Measurements from ENCODE around the gene HOXC9. TPM values are rescaled to one million over a fixed set of nuclear protein-coding genes. Genes with fewer than 3 reads are reported as not detected.

The HOXC9 gene
- total RNA-seq, 2 donors from 2014 or later: not detected

DNA sequence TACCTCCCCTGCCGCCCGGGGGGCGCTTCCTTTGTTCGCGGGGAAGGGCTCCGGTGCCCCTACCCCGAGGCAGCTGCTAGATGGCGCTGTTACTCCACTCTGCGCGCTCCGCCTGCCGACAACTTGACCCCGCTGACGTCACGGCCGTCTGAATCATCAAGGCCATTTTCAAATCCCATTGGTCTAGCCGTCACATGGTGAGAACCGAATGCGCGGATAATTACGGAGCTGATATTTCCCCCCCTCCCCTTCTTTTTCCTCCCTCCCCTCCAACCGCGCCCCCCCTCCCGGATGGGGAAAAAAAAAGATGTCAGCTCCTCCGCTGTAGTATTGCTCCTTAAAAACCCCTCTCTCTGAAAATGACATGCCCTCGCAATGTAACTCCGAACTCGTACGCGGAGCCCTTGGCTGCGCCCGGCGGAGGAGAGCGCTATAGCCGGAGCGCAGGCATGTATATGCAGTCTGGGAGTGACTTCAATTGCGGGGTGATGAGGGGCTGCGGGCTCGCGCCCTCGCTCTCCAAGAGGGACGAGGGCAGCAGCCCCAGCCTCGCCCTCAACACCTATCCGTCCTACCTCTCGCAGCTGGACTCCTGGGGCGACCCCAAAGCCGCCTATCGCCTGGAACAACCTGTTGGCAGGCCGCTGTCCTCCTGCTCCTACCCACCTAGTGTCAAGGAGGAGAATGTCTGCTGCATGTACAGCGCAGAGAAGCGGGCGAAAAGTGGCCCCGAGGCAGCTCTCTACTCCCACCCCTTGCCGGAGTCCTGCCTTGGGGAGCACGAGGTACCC lies 14.9 kb upstream of the HOXC9 start, which contains the start of gene HOXC10:
HOXC10 (plus strand) TSS at position 246 of the 791 bp plus-strand sequence; CDS start at position 360, 114 bp downstream.
- DNase-seq: peak; percentile 88
- intact Hi-C loops (cut with DNase I): no loop called here
- peak; percentile 64 to 75 for ATAC-seq

DNA sequence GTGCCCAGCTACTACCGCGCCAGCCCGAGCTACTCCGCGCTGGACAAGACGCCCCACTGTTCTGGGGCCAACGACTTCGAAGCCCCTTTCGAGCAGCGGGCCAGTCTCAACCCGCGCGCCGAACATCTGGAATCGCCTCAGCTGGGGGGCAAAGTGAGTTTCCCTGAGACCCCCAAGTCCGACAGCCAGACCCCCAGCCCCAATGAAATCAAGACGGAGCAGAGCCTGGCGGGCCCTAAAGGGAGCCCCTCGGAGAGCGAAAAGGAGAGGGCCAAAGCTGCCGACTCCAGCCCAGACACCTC lies 14.3 kb upstream of the HOXC9 start:
- intact Hi-C loops (cut with DNase I): no loop called here
- DNase-seq: no peak

GRCh38 chr12:53985994-53986685 lies 13.8 kb upstream of the HOXC9 start:
- ATAC-seq (peak in 1 of 2 donors; percentile 28), DNase-seq (no peak)
- intact Hi-C loops (cut with DNase I): no loop called here

More for the DNA sequence above, 14.3 kb upstream of the HOXC9 start:
- no peak for ATAC-seq

DNA sequence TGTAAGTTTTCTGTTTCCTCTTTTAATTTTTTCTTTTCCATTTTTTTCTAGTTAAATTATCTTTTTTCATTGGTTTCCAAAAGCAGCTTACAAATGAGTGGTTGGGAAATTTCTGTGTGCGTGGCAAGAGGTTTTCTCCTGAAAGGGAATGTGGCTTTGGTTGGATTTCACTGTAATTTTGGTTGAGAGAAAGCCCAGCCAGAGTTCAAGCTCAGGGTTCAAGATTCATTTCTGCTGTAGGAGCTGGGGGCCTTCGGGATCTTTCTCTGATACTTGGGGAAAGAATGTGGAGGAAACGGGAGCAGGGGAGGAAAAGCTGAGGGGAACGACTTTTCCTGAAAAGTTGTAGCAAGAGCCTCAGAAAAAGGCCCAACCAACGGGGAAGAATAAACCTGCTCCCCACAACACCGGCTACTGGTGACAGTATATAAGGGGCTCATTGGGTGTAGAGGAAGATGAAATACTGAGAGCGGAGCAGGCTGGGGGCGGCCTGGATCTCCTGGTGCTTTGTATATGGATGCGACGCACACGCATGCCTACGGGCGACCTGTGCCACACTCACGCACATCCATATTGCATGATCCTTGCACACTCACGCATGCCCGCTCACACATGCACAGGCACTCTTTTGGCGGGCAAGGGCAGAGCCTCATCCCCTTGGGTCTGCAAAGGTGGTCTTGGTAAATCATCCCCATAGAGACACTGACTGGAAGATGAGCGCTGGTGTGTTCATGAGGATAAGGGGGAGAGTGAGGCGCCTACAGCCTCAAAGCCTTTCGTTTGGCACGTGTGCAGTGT lies 13.1 kb upstream of the HOXC9 start:
- ATAC-seq (no peak), DNase-seq (no peak)
- intact Hi-C loops (cut with DNase I): no loop called here

DNA sequence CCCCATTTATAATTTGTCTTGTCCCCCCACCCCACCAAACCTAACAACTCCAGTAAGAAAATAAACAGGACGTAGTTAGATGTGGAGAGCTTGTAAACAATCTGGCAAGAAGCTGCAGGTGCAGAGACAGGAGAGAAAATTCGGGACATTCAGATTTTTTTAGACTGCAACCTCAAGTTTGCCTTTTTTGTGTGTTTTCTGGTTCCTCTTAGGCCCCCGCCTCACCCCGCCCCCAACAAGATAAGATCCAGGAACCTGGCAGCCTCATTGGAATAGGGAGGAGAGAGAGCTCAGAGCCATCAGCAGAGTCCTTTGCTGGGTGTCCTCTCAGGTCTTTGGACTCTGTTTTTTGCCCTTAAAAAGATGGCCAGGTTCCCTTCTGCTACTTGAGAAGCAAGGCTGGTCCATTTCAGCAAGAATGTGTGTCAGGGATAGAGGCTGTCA lies 12.2 kb upstream of the HOXC9 start:
- ATAC-seq: no peak
- intact Hi-C loops (cut with DNase I): no loop called here
- no peak for DNase-seq

DNA sequence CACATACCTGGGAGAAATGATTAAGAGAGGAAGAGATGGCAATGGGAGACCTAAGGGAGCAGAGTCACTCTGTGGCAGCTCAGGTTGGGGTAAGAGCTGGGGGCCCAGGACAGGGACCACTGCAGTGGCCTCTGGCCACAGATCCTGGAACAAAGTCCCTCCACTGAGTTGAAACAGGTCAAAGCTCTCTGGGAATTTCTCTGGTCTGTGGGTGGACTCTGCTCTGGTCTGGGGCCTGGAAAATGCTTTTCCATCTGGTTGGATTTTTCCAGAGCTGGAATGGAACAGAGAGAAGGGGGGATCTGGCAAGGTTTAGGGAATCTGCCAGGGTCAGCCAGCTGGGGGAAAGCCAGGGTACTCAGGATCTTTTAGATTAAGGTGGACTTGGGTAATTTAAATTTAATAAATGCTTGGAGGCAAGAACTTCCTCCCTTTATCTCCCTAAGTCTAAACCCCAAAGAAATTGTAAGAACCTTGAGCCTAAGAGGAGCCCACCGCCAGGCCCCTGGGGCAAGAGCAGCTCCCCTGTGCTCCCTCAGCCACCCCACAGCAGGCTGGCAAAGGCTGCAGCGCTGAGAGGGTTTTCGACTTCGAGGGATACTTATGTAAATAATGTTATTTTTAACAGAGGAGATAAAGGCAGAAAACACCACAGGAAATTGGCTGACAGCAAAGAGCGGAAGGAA lies 11.3 kb upstream of the HOXC9 start:
- DNase-seq (no peak), ATAC-seq (no peak)
- intact Hi-C loops (cut with DNase I): no loop called here

DNA sequence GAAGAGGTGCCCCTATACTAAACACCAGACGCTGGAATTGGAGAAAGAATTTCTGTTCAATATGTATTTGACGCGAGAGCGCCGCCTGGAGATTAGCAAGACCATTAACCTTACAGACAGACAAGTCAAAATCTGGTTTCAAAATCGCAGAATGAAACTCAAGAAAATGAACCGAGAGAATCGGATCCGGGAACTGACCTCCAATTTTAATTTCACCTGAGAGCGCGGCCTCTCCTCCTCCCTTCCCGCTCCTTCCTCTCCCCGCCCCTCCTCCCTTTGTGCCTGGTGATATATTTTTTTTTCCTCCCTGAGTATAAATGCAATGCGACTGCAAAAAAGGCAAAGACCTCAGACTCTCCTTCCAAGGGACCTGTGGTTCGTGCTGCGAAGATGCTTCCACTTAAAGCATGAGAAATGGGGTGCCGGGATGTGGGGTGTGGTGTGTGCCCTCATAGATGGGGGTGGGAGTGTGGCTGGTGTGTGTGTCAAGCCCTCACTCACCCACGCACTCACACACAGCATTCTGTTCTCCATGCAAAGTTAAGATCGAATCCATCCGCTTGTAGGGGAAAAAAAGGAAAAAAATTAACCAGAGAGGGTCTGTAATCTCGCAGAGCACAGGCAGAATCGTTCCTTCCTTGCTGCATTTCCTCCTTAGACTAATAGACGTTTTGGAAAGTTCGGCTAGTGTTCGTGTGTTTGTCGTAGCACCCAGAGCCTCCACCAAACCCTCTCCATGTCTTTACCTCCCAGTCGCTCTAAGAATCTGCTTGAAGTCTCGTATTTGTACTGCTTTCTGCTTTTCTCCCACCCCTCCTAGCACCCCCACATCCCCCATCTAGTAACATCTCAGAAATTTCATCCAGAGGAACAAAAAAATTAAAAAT lies 10.5 kb upstream of the HOXC9 start:
- ATAC-seq (no peak), DNase-seq (no peak)
- intact Hi-C loops (cut with DNase I): no loop called here

- no peak for ATAC-seq
- no peak for DNase-seq
- intact Hi-C loops (cut with DNase I): no loop called here
These were observed 9.5 kb upstream of the HOXC9 start for GRCh38 chr12:53990311-53991076.

DNA sequence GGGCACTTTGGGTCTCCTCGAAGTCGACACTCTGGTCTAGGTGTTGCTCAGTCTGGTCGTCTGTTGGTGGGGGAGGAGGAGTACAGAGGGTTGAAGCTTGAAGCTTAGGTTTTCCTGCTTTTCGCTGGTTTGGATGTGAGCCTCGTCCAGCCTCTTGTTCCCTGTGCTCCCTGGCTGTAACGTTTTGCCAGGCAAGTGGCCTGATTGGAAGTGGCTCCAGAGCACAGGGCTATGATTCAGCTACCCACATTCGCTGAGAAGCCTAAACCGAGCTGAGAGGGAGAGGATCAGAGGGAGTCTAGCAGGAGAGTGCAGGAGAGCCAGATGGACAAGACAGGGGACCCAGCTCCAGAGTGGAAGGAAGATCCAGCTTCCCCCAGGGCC lies 8.9 kb upstream of the HOXC9 start:
- intact Hi-C loops (cut with DNase I): no loop called here
- ATAC-seq (no peak), DNase-seq (no peak)

GRCh38 chr12:53992377-53992889 lies 7.5 kb upstream of the HOXC9 start:
- no peak for ATAC-seq
- intact Hi-C loops (cut with DNase I): no loop called here
- DNase-seq: no peak

DNA sequence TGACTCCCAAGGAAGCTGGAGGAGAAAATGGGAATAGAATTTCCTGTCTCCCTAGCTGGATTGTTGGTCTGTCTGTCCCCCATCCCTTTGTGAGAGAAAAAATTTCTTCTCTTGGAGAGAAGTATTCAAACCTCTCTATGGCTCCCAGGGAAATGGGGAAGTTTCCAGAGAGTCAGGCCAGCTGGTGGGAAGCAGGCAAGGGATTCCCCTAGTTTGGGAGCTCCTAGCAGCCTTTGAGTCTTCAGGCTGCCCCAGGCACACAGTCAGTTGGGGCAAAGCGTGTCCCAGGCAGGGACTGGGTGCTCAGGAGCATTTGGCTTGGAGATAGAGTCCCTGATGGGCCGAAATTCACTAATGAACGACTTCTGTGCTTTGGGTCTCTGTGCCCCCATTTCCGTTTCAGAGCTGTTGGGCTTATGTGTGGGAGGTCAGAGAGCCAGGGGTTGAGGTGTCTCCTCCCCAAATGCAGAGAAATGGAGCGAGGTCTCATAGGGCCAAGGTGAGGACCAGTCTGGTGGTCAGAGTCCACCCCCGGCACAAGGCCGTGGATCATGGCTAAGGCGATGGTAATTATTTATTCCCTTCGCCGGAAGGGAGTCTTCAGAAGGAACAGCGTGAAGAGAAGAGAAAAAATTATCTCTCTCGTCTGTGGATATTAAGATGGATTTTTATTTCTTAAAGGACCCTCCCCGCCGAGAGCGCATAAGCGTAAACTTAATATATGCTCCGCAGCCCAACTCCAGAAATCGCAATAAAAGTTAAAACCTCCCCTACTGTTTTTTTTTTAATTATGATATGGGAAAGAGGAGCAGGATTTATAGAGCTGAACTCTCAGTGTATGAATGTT lies 6.6 kb upstream of the HOXC9 start:
- DNase-seq: no peak
- intact Hi-C loops (cut with DNase I): no loop called here
- no peak for ATAC-seq

DNA sequence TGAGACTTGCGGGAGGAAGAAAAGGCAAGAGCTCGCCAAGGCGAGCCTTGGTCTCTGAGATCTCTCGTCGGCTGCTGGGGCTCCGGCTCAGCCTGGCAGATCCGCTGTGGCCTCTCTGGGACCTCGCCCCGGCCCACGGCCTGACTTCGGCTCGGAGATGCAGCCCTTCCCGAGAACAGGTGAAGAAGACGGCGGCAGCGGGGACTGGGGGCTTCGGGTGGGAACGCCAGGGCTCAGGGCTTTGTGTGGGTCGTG lies 6.0 kb upstream of the HOXC9 start:
- ATAC-seq: no peak
- intact Hi-C loops (cut with DNase I): no loop called here
- no peak for DNase-seq

DNA sequence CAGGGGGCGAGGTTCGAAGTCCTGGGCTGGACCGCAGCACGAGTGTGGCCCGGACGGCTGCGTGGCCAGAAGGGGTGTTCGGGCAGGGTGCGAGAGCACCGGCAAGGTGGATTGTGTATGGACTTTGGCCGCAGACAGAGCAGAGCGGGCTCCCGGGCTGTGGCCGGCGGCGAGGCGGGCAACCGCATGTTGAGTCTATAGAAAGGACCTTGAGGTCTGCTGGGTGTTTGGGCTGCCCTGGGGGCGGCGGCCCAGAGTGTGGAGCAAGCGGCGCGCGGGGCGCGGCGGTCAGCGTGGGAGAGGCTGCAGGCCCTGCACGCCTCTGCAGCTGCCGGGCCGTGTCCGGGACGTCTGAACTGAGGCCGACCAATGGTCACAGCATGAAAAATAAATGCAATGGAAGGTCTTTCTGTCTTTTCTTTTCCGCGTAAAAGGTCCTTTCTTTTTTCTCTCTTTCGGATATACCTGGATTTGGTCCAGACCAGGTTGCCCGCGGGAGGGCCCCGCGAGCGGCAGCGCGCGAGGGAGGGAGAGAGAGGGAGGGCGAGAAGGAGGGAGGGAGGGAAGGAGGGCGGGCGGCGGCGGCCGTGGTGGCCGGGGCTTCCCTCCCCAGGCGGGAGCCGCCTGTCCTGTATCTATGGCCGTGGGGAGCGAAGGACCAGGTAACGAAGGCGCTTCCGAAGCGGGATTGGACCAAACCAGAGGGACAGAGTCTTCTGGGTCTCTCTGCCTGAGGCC lies 5.5 kb upstream of the HOXC9 start:
- intact Hi-C loops (cut with DNase I): no loop called here
- DNase-seq (no peak), ATAC-seq (peak in 1 of 2 donors; percentile 42)

DNA sequence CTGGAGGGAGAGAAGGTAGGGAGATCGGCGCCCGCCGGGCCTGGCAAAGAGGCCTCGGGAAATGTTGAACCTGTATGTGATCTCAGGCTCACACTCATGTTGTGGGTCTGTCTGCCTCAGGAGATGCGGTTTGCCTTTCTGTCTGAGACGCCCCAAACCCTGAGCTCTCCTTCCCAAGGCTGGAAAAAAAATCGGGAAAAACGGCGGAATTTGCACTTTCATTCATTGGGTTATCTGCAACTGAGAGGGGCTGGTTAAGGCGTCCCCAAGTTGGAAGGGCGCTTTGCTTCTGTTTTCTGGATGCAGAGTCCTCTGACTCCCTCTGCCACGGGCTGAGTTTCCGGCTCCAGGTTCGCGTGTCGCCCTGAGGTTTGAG lies 5.0 kb upstream of the HOXC9 start:
- DNase-seq (no peak), ATAC-seq (no peak)

DNA sequence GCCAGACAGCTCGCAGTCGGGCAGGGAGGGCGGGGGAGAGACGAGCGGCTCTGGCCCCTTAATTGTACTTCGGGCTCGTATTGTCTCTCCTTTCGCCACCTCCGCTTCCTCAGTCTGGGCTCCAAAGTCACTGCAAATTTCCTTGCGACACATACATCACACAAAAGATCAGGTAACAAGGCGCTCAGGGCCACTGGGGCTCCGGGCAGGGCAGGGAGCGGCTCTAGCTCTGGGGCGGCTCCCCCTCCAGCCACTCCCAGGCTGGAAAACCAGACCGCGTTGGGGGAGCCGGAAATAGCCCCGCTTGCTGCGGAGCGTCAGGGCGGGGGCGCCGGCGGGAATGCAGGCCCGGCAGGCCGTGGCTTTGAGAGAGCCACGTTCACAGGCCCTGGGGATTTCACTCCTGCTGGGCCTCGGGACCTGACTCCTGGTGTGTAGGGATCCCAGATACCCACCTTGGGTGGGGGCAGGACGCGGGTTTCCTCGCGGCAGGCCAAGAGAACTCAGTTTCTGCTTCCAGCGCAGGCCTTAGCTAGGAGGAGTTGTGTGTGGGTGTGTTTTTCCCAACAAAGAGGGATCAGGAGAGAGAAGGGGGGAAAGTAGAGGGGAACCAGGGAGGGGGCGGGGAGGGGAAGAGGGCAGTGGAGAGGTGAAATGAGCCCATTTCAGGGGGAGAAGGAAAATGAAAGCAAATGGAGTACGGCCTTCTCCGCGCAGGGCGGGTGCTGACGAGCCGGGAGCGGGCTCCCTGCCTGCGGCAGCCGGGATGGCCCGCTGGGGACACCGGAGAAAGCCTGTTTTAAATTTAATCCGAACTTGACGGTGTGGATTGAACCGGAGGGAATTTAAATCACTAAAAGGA lies 4.4 kb upstream of the HOXC9 start:
- ATAC-seq (peak; percentile 46 to 61), DNase-seq (no peak)
- intact Hi-C loops (cut with DNase I): no loop called here

More for the DNA sequence above, 5.0 kb upstream of the HOXC9 start:
- intact Hi-C loops (cut with DNase I): no loop called here

All from left cardiac atrium (tissue), 4 donors.